Heart left ventricle (tissue), 13 donors: ENCODE measurements around the gene TFB2M.

Experiments used
- POLR2A ChIP-seq, 2 donors: fragments of 450-650 bp; IDR thresholded peaks; one replicate each; pipeline ENCODE4 v1.6.1; 2017; ENCODE audit warnings: antibody characterized with exemption in 2 of 2, mild to moderate bottlenecking in 2 of 2, moderate library complexity in 2 of 2
- TF ChIP-seq, protein P1 (sequence below), 12 donors: fragments of 200-600 bp; sonication (generic) in 4 of 12; IDR thresholded peaks; one replicate each; pipeline versions ENCODE4 v1.5.0 to v1.8.0; 2018 to 2022; ENCODE audit warnings: antibody characterized with exemption in 12 of 12, mild to moderate bottlenecking in 5 of 12
- donor health status: ischemic (EF 13 %, LVEDD 7.1; RV severe dilation, severe dysfunction).
- donor health status: DM: no; HTN: yes; CAD: no.
- donor health status: DM: no; HTN: no; CAD: no.
- donor health status: ischemic (EF 25% LVEDD 6.9; RV normal size, moderate dysfunction).
- donor health status: ischemic (EF 25% LVEDD 5.7; RV mildly dilated, moderate dysfunction).
- donor health status: ischemic (EF 35%, LVEDD 5.7; RV mildly dilated, moderate dysfunction).
- donor health status: nonischemic (EF 11% LVEDD 7.7; RV severe dilation, severe dysfunction).
- donor health status: DM: yes; HTN: yes; CAD: no.
- donor health status: PGD.
- donor health status: ischemic (EF 29% LVEDD 5.4; RV normal size, mild dysfunction).
- donor health status: nonischemic (EF 23%, LVEDD 6.1; RV moderate dilation, normal function).

DNA sequence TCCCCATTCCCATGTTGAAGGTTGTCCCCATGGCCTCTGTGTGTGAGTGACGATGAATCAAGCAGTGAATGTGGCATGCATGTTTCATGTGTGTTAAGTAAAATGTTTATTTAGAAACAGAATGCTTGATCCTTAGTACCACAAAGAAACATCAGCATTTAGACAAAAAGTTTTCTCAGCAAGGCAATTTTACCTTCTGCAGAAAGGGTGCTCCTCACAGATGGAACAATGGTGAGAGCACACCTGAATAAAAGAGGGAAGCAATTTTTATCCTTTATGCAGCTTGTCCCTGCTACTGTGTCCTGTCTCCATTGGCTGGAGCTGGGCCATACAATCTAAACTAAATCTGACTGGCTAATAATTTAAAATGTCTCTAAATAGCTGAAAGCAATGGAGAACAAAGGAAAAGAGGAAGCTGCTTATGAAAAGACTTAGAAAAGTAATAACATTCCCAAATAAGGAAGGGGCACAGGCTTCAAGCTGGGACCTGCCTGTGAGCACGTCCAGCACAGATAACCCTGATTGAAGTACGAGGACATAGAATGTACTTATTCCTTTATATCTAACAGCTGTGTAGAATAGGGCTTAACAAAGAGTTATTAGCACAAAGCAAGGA is 50.6 kb downstream of the TFB2M start:
- TF ChIP-seq POLR2A (IDR thresholded peaks at IDR 0.05): no peak
- TF ChIP-seq, protein P1, sequence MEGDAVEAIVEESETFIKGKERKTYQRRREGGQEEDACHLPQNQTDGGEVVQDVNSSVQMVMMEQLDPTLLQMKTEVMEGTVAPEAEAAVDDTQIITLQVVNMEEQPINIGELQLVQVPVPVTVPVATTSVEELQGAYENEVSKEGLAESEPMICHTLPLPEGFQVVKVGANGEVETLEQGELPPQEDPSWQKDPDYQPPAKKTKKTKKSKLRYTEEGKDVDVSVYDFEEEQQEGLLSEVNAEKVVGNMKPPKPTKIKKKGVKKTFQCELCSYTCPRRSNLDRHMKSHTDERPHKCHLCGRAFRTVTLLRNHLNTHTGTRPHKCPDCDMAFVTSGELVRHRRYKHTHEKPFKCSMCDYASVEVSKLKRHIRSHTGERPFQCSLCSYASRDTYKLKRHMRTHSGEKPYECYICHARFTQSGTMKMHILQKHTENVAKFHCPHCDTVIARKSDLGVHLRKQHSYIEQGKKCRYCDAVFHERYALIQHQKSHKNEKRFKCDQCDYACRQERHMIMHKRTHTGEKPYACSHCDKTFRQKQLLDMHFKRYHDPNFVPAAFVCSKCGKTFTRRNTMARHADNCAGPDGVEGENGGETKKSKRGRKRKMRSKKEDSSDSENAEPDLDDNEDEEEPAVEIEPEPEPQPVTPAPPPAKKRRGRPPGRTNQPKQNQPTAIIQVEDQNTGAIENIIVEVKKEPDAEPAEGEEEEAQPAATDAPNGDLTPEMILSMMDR (IDR thresholded peaks at IDR 0.05): no peak
